Measurements from ENCODE around the gene MGRN1. TPM values are rescaled to one million over a fixed set of nuclear protein-coding genes. Genes with fewer than 3 reads are reported as not detected.

The MGRN1 gene
- total RNA-seq, 2 donors from 2014 or later: 35.6 to 47.4 TPM

GRCh38 chr16:4593086-4593485, 31.5 kb upstream of the MGRN1 start:
- Histone ChIP-seq H3K27ac (no peak overlapping the region), H3K36me3 (no peaks in the 10 kb centered on the region), H3K9me3 (peaks cover 0 to 4% of the 10 kb centered on the region in 2 donors), H3K4me1 (no peaks in the 10 kb centered on the region), H3K4me3 (no peak overlapping the region), H3K27me3 (no peaks in the 10 kb centered on the region)
- TF ChIP-seq CTCF (IDR thresholded peaks at IDR 0.05): no peak
- DNase-seq (ENCODE audit: low spot score): no peak

- no peak for TF ChIP-seq CTCF (IDR thresholded peaks at IDR 0.05)
Measured at GRCh38 chr16:4594433-4595410, 29.9 kb upstream of the MGRN1 start.

GRCh38 chr16:4597174-4597573, 27.5 kb upstream of the MGRN1 start:
- TF ChIP-seq CTCF (IDR thresholded peaks at IDR 0.05): no peak

More at GRCh38 chr16:4594433-4595410, 29.9 kb upstream of the MGRN1 start:
- Histone ChIP-seq H3K36me3 (no peaks in the 10 kb centered on the region), H3K4me3 (no peak overlapping the region), H3K27me3 (no peaks in the 10 kb centered on the region), H3K27ac (no peak overlapping the region), H3K9me3 (no peaks in the 10 kb centered on the region), H3K4me1 (no peaks in the 10 kb centered on the region)
- no peak for DNase-seq (ENCODE audit: low spot score)

GRCh38 chr16:4599037-4599436, 25.6 kb upstream of the MGRN1 start:
- TF ChIP-seq CTCF (IDR thresholded peaks at IDR 0.05): no peak
- Histone ChIP-seq H3K36me3 (no peaks in the 10 kb centered on the region), H3K27me3 (no peaks in the 10 kb centered on the region)

More at GRCh38 chr16:4597174-4597573, 27.5 kb upstream of the MGRN1 start:
- no peak for DNase-seq (ENCODE audit: low spot score)
- no peak overlapping the region for H3K27ac ChIP-seq
- no peaks in the 10 kb centered on the region for H3K36me3 ChIP-seq
- peaks cover 0 to 8% of the 10 kb centered on the region in 2 donors for H3K4me1 ChIP-seq
- H3K27me3 ChIP-seq: no peaks in the 10 kb centered on the region
- H3K4me3 ChIP-seq: no peak overlapping the region
- H3K9me3 ChIP-seq: no peaks in the 10 kb centered on the region

GRCh38 chr16:4599545-4599944, 25.1 kb upstream of the MGRN1 start:
- DNase-seq (ENCODE audit: low spot score): no peak
- H3K27me3 ChIP-seq: no peaks in the 10 kb centered on the region
- no peaks in the 10 kb centered on the region for H3K9me3 ChIP-seq
- TF ChIP-seq CTCF (IDR thresholded peaks at IDR 0.05): no peak
- peaks cover 0 to 8% of the 10 kb centered on the region in 2 donors for H3K4me1 ChIP-seq
- no peaks in the 10 kb centered on the region for H3K36me3 ChIP-seq
- H3K27ac ChIP-seq: no peak overlapping the region
- no peak overlapping the region for H3K4me3 ChIP-seq

More at GRCh38 chr16:4599037-4599436, 25.6 kb upstream of the MGRN1 start:
- Histone ChIP-seq H3K4me3 (no peak overlapping the region), H3K4me1 (peaks cover 0 to 8% of the 10 kb centered on the region in 2 donors), H3K27ac (no peak overlapping the region), H3K9me3 (no peaks in the 10 kb centered on the region)
- no peak for DNase-seq (ENCODE audit: low spot score)

Measured in right atrium auricular region (tissue), 2 donors.